MM.1S (cell line): Measurements from ENCODE around the gene TNIK.

Experiments
- EZH2 ChIP-seq: fragments of 300-600 bp; sonication (generic); optimal IDR thresholded peaks from 2 replicates; pipeline ENCODE3; 2017; ENCODE audit warnings: low read depth, mild to moderate bottlenecking, antibody characterized with exemption, low read length, mixed read lengths
- TF ChIP-seq, protein P1 (sequence below): fragments of 300-600 bp; sonication (generic); IDR thresholded peaks from 2 replicates; pipeline ENCODE4 v1.5.1; 2016; ENCODE audit warnings: antibody characterized with exemption, low read length, mixed read lengths

- TF ChIP-seq, protein P1, sequence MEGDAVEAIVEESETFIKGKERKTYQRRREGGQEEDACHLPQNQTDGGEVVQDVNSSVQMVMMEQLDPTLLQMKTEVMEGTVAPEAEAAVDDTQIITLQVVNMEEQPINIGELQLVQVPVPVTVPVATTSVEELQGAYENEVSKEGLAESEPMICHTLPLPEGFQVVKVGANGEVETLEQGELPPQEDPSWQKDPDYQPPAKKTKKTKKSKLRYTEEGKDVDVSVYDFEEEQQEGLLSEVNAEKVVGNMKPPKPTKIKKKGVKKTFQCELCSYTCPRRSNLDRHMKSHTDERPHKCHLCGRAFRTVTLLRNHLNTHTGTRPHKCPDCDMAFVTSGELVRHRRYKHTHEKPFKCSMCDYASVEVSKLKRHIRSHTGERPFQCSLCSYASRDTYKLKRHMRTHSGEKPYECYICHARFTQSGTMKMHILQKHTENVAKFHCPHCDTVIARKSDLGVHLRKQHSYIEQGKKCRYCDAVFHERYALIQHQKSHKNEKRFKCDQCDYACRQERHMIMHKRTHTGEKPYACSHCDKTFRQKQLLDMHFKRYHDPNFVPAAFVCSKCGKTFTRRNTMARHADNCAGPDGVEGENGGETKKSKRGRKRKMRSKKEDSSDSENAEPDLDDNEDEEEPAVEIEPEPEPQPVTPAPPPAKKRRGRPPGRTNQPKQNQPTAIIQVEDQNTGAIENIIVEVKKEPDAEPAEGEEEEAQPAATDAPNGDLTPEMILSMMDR, result no peak
- TF ChIP-seq EZH2, result no peak
These were observed 284.4 kb downstream of the TNIK start for GRCh38 chr3:171175741-171176234.
